Central memory CD4-positive, alpha-beta T cell (primary cell): ENCODE data around the gene SUSD3.
"Not testable (repeated sequence)": the region's sequence is repeated elsewhere in the genome, so short reads cannot be mapped to it uniquely, and the experiment has no call there.

Experiments used
- DNase-seq: peaks from one replicate; pipeline ENCODE4 v3.0.0; 2022

Gene SUSD3

GRCh38 chr9:93094658-93095204 lies 36.2 kb downstream of the SUSD3 start:
- DNase-seq: no peak

GRCh38 chr9:93095205-93096130 lies 37.0 kb downstream of the SUSD3 start:
- peak; percentile 100 for DNase-seq

- DNase-seq: peak; percentile 53
Observed at GRCh38 chr9:93096131-93096802, 37.8 kb downstream of the SUSD3 start, which contains the start of gene CARD19. Gene CARD19, plus strand, starts transcription at chr9:93096217. Its CDS starts 129 bp downstream, at chr9:93096346.

GRCh38 chr9:93096811-93097382 lies 38.4 kb downstream of the SUSD3 start:
- DNase-seq: no peak

GRCh38 chr9:93097511-93098201 lies 39.2 kb downstream of the SUSD3 start:
- no peak for DNase-seq

GRCh38 chr9:93098236-93098946 lies 39.9 kb downstream of the SUSD3 start:
- no peak for DNase-seq

- DNase-seq: no peak
Observed at GRCh38 chr9:93099551-93100275, 41.2 kb downstream of the SUSD3 start.

GRCh38 chr9:93100276-93100636 lies 41.8 kb downstream of the SUSD3 start:
- no peak for DNase-seq

- not testable (repeated sequence) for DNase-seq
Observed at GRCh38 chr9:93101086-93101485, 42.6 kb downstream of the SUSD3 start.

- peak; percentile 25 for DNase-seq
Observed at GRCh38 chr9:93105620-93106019, 47.1 kb downstream of the SUSD3 start.

GRCh38 chr9:93107151-93107824 lies 48.8 kb downstream of the SUSD3 start:
- no peak for DNase-seq

- no peak for DNase-seq
Observed at GRCh38 chr9:93107825-93108161, 49.3 kb downstream of the SUSD3 start.

GRCh38 chr9:93108291-93109041 lies 50.0 kb downstream of the SUSD3 start:
- no peak for DNase-seq

GRCh38 chr9:93110311-93110855 lies 51.9 kb downstream of the SUSD3 start:
- no peak for DNase-seq

- no peak for DNase-seq
Observed at GRCh38 chr9:93111001-93111370, 52.5 kb downstream of the SUSD3 start.

- DNase-seq: no peak
Observed at GRCh38 chr9:93111371-93112115, 53.0 kb downstream of the SUSD3 start.

GRCh38 chr9:93112116-93112863 lies 53.8 kb downstream of the SUSD3 start:
- no peak for DNase-seq

- DNase-seq: no peak
Observed at GRCh38 chr9:93112864-93113389, 54.4 kb downstream of the SUSD3 start.
